HG03025 (cell line): Measurements from ENCODE around the gene DDI2.
A peak's percentile ranks its signal among the peaks of the same experiment; 100 is the strongest.
"Not testable (repeated sequence)": the region's sequence is repeated elsewhere in the genome, so short reads cannot be mapped to it uniquely, and the experiment has no call there.

Experiments used
- ATAC-seq: cut with Tn5 transposase; IDR thresholded peaks from one replicate; pipeline ENCODE4 v1.9.1; 2021; ENCODE audit warnings: mild to moderate bottlenecking, moderate library complexity; ENCODE audit not compliant: unreplicated experiment, low FRiP score

DDI2 gene

DNA sequence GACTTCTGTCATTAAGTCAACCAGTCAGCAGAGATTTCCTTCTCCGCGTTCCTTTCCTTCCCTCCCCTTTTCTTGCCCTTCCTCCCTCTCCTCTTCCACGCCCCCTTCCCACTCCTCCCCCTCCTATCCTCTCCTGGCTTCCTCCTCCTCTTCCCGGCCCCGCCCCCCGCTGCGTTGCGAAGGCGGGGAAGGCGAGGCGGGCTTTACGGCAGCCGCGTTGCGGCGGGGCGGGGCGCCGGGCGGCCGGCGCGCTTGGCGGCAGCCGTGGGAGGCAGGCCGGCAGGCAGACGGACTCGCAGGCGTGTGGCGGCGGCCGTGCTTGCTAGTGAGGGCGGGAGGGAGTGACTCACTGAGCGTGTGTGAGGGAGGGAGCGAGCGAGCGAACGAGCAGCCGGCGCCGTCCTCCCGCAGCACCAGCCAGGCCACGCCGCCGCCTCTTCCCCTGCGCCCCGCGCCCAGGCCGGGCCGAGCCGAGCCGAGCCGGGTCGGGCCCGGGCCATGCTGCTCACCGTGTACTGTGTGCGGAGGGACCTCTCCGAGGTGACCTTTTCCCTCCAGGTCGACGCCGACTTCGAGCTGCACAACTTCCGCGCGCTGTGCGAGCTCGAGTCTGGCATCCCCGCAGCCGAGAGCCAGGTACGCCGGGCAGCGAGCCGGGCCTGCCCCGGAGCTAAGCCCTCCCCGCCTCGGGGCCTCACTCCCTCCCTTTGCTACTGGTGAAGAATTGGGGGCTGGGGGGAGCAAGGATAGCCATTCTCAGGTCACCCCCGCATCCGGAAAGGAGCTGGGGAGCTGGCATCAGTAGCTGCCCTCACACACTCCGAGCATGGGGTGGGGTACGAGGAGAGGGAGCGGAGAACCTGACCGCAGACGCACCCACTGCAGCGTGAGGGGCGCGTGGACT is at the start of gene DDI2:
Gene DDI2, plus strand, starts transcription at position 286 of the 904 bp plus-strand sequence. Its CDS starts 213 bp downstream, at position 499.
- peak; percentile 49 for ATAC-seq

DNA sequence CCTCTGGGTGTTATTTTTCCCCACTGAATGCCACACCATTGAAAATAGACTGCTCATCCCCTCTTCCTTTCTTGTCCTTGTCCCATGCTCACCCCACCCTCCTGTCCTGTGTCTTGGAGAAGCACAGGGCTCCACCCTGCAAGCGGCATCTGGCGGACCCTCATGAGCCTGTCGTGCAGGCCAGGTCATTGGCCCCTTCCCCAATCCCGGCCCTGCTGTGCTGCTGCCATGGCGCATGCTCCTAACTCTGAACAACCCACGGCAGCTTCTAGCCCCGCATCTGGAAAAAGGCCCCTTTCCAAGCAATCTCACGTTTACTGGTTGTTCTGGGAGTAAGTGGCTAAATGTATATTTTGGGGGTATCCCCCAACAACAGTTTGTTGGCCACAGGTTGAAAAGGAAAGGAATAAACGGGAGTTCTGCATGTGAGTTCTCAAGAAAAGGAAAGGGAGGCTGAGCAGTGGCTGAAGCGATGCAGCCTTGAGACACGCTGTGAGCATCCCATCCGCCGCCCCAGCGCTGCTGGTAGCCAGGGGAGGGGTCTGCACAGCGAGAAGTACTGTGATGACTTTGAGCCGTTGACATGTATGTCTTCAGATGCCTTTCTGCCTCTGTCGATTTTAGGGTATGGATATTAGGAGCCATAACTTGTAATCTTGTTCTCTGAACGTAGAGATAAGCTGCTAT is 48.7 kb upstream of the DDI2 start:
- no peak for ATAC-seq

DNA sequence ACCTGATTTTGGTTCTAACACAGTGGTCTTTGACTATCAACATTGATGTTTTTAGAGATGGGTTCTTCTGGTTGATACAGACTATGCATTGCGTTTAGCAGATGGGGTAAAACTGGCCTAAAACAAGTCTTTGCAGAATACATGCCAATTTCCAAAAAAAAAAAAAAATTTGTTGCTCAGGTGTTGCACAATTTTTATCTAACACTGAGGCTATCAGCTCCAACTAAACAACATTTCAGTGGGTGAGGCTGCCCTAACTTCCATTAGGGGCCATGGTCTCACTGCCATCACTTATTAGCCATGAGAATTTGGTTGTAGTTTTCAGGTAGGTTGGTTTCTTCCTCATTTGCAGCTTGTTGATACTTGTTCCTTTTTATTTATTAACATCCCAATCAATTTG is 46.4 kb upstream of the DDI2 start:
- ATAC-seq, result no peak

DNA sequence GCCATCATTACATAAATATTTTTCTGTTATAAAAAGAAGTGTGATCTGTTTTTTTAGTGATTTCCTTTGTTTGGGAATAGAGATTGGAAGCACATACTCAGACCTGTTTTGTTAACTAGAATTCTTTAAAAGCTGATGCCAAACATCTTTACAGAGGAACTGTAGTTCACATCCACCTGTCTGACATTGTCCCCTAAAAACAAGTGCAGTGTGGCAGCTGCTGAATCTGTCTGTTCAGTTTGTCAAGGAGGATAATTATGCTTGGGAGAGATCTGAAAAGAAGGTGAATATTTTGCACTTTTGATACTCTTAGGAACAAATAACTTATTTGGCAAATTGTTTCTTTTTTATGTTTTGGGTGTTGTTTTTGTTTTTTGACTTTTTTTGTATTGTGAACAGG is 46.0 kb upstream of the DDI2 start:
- no peak for ATAC-seq

DNA sequence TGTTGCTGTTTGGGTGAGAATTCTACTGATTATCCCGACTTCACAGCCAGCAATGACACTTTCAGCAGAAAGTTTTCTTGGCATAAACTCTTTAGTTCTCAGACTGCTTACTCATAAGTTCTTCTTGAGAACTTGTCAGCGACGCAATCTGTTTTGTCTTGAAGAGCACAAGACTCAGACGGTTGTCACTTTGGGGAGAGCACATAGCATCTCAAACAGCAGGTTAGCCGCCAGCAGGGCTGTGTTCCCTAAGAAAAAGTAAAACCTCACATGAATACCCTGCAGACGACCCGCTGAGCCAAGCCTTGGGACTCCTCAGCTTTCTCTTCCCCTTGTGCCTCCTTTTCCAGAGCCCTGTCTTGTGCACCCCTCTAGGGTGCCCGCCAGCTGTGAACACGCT is 43.8 kb upstream of the DDI2 start:
- ATAC-seq, result no peak

DNA sequence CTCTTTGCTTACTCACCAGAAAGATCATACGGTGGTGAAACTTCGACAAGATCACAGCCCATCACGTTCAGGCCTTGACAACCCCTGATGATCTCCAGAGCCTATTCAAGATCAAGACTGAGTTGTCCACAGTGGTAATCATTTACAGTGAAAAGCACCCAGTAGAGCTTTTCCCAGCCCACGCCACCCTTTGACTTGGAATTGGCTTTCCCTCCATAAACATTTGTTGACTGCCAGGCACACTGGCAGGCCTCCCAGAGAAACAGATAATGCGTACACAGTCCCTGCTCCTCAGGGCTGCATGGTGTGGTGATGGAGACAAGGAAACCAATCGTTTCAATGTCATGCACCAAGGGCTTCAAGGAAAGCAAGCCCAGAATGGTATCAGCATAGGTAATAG is 42.5 kb upstream of the DDI2 start:
- no peak for ATAC-seq

DNA sequence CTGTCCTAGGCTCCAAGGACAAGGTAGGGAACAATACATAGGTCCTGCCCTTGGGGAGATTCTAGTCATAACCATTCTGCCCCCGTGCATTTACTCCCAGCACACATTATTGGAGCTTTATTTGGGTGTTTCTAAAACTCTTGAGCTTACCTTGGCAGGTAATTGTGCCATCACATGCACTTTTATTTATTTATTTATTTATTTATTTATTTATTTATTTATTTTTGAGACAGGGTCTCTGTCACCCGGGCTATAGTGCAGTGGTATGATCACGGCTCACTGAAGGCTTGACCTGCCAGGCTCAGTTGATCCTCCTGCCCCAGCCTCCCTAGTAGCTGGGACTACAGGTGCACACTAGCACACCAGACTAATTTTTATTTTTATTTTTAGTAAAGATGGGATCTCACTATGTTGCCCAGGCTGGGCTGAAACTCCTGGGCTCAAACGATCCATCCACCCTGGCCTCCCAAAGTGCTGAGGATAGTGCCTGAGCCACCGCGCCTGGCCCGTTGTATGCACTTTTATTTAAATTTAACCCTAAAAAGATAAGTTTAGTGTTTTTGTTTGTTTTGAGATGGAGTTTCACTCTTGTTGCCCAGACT is 41.6 kb upstream of the DDI2 start:
- no peak for ATAC-seq

DNA sequence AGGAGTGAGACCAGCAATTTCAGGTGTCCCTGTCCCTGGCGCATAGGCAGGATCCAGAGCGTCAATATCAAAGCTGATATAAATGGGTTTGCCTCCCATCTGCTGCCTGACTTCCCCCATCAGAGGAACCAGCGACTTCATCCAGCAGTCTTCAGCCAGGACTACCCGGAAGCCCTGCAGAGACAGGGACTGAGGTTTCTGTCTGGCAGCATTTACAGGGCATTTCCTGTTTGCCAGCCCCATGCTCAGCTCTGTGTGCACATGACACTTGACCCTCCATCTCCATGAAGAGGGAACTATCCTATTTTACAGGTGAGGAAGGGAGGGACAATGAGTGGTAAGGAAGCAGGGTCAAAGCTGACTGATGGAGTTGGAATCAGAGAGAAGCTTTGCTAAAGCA is 39.6 kb upstream of the DDI2 start:
- ATAC-seq, result no peak

DNA sequence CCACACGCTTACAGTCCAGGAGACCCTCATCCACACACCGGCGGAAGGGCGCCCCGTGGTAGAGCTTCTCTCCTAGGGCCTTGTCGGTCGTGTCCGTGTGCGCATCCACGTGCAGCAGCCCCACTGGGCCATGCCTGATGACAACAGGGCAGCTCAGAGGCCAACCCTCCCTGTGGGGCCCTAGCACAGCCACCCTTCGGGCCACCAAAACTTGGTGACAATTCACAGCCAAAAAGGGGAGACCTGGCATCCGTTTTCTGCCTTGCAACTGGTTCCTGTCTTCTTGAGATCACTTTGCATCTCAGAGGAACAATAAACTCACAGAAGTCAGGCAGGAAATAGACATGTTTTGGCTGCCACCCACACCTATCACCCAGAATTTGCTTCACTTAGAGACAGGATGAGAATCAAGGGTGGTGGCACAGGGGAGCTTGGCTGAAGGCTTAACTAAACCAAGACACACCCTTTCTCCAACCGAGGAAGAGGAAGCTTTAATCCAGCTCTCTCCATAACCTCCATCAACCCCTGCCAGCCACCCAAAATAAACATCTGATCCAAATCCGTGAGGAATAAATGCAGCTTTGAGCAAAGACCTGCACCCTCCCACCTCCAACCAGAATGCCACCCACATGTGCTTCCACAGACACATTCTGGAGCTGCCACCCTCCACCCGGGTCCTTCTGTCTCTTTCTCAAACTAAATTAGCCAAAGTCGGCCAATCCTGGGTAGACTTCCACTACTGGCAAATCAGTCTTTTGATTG is 38.2 kb upstream of the DDI2 start:
- ATAC-seq, result no peak

DNA sequence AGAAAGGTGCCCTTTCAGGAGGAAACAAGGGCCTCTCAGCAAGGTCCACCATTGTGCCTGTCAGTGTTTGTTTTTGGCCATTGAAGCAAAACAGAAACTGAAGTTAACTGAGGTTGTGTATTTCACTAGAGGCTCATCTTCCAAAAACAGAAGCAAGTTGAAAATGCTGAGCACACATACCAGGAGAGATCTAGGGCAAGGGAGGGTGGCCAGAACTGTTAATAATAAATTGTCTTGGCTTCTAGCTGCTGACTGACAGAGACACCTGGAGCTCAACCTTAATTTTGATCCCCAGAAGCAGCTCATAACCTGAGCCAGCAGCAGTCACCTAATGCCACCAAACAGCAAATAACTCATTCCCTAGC is 37.6 kb upstream of the DDI2 start:
- no peak for ATAC-seq

DNA sequence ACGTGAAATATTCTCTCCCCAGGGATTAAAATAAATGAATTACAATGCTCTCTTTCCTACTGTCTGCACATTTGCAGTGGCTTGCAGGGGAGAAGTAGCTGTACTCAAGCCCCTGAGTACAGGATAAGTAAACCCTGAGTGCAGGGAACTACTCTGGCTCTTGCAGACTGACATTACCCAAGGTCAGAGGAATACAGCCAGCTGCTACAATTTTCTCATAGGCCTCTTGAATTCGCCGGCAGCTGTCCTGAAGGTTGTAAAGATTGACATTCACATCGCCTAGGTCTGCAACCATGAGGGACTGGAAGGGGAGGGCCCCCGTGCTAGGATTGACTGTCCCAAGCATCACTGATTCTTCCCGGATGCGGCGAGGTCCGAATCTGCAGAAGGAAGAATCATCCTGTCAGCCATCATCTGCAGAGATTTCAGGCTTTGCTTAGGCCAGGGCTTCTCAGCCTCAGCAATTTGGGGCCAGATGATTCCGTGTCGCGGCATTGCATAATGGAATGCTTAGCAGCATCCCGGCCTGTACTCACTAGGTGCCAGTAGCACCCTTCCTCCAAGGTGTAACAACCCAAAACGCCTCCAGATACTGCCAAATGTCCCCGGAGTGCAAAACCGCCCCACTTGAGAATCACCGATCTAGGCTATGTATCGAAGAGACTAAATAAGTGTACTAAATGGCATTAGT is 34.1 kb upstream of the DDI2 start:
- ATAC-seq, result no peak

DNA sequence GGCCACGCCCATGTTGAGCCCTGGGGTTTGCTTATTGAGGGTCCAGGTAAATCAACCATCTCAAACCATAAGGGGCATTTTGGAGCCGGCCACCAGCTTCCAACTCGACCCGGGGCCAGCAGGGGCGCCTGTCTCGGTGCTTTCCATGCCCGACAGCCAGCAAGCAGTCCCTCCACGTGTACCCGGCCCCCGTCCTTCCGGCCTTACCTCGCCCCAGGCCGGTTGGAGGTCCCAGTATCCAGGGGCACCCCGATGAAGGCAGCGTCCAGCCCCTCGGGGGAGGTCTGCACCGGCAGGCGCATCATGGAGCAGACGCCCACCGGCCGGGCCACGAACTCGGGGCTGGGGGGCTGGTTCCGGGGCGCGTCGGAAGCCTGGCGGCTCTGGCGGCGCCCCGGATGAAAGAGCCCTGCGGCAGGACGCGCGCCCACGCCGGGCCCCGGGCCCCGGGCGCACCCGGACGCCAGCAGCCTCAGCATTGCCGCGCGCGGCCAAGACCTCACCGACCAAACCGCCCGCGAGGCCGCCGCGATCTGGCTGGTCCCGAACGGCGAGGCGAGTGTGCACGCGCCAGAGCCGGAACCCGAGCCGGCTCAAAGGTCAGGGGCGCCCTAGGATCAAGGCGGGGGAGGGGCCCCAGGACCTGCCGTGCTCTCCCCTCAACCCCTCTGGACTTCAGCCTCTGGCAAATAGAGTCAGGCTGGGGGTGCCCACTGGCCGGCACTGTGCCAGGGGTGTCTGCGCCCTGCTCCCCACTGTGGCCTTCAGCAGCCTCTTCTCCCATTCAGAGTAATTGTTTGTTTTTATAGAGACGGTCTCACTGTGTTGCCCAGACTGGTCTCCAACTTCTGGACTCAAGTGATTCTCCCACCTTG is 32.5 kb upstream of the DDI2 start, which contains the start of gene AGMAT:
Gene AGMAT, minus strand, starts transcription at position 563 of the 875 bp plus-strand sequence. Its CDS starts 84 bp downstream, at position 479.
- ATAC-seq, result peak; percentile 51

DNA sequence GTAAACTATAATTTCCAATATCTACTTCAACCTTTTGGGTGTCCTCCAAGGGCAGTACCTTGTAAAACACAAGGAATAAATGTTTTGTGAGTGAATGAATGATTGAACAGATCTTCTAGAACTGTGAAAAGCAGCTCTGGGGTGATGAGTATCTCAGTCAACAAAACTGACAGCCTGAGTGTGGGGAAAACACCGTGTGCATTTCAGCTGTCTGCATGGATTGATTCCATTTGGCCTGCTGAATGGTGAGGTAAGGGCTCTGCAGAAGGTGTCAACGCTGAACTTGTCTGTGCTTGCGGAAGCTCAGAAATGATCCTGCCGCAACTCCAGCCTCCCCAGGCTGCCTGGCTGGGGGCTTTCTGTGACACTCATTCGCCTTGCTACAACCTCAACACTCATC is 25.0 kb upstream of the DDI2 start:
- ATAC-seq, result no peak

DNA sequence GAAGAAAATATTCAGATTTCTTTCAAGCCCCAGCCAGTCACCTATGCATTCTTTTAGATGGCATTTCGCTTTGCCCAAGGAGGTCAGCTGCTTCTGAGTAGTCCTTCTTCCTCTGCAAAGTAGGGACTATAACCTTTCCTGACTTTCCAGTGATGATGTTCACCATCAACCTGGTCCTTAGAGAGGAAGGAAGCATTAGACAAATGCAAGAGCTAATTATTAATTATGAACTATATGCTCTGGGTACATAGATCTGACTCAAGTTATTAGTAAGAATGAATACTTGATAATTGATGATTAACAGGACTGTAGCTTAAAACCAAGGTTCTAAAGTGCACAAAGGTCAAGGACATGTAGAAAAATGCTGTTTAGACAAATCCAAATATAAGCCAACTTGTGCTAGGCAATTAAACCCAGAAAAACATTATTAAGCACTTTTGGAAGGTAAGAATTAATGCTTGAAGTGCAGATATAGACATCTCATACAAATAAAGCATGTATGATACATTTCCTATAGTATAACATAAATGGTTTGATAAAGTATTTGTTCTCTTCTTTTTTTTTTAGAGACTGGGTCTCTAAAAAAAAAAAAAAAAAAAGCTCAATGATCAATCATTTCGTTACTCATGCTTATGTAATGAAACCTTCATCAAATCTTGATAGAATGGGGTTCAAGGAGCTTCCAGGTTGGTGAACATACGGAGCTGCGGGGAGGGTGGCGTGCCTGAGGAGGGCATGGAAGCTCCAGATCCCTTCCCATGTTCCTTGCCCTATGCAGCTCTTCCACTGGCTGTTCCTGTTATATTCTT is 21.2 kb upstream of the DDI2 start:
- ATAC-seq, result no peak

DNA sequence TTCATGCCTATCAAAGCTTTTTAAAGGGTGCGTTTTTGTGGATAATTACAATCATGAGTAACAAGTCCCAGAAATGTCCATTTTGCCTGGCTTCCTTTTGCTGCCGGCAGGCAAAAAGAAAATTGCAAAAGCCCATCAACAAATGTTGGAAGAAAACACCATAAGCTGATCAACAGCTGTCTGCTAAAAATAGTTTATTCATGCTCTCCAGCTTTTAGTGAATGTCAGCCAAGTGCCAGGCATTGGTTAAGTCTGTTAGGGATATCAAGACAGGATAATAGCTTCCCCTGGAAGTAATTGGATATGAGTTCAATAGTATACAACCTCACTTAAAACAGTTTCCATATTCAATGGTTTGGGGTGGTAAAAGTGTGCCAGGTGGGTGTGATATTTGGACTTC is 18.8 kb upstream of the DDI2 start:
- ATAC-seq, result no peak

DNA sequence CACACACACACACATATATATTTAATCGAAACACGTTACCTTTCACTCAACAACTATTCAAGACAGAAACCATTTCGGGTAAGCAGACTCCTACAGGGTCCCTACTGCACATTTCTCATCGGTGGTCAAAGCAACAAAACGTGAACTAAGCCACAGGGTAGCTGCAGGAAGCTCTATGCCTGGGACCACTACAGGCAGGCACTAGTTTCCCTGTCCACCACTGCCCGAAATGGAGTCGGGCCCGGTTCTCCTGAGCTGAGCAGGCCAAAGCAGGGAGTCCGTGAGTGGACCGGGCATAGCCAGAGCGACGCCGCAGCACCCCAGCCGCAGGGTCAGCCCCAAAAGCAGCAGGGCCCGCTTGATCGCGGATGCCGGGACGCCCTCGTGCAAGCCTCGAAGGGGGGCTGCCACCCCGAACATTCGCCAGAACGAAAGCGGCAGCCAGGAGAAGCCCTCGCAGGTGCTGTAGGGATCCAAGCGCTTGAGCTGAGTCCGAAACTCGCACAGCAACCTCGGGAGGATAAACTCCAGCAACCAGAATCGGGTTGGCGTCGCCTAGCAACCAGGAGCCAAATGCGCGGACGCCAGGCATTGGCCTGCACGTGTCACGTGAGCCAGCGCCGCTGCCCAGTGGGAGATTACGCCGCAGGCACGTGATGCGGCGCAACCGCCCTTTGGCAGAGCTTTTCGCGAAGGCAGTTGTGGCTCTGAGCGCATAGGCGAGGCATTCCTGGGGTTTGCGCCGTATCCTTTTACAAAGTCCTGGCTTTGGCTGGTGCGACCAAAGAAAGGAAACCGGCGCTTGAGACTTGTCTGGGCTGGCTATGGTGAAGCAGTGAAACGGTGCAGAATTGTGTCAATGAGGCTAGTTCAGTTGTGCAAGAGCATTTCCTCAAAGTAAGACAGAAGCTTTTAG is 13.9 kb upstream of the DDI2 start:
- peak; percentile 88 for ATAC-seq

DNA sequence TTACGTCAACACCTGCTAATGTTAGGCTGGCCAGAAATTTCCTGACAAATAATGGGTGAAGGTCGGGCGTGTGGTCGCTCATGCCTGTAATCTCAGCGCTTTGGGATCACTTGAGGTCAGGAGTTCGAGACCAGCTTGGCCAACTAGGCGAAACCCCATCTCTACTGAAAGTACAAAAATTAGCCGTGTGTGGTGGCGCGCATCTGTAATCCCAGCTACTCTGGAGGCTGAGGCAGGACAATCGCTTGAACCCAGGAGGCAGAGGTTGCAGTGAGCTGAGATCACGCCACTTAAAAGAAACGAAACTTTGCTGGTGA is 13.3 kb upstream of the DDI2 start:
- ATAC-seq, result not testable (repeated sequence)
